ENCODE data around the gene UBE2N. TPM values are rescaled to one million over a fixed set of nuclear protein-coding genes. Genes with fewer than 3 reads are reported as not detected.

The UBE2N gene
- total and polyA plus RNA-seq, 2 experiments from 2014 or later: 154 to 385 TPM

GRCh38 chr12:93419388-93420034, 22.2 kb downstream of the UBE2N start:
- ATAC-seq (peak; percentile 55), DNase-seq (ENCODE audit: low spot score) (peak; percentile 69)
- no peak for TF ChIP-seq EZH2phosphoT487 (IDR thresholded peaks at IDR 0.05; ENCODE audit: unreplicated experiment)
- no peak for TF ChIP-seq JUNB (IDR thresholded peaks at IDR 0.05; ENCODE audit: unreplicated experiment)
- TF ChIP-seq CTCF (conservative IDR thresholded peaks at IDR 0.05; ENCODE audit: low read depth in 2 of 2): peak in 1 of 2 experiments; percentile 76; a peak in 3 of 4 replicates
- no peak for TF ChIP-seq ZNF331 (CRISPR knock-in tag; IDR thresholded peaks at IDR 0.05; ENCODE audit: low read depth)
- Histone ChIP-seq H3K9me2 (ENCODE audit: insufficient read depth) (no peaks in the 10 kb centered on the region), H3K79me2 (replicated peaks; ENCODE audit: insufficient read depth) (peaks cover 98% of the 10 kb centered on the region), H2AFZ (no peak overlapping the region), H4K20me1 (replicated peaks; ENCODE audit: insufficient read depth) (peaks cover 78% of the 10 kb centered on the region), H3K36me3 (ENCODE audit: insufficient read depth) (no peaks in the 10 kb centered on the region), H3K4me3 (no peak overlapping the region), H3F3A (replicated peaks; ENCODE audit: low read depth) (no peaks in the 10 kb centered on the region), H3K27ac (ENCODE audit: low read depth) (peak overlapping the region; percentile 1; the same call in 1 of the 2 replicates), H3K27me3 (ENCODE audit: insufficient read depth) (no peaks in the 10 kb centered on the region), H3K4me2 (no peak overlapping the region), H3K4me1 (ENCODE audit: insufficient read depth) (peaks cover 49% of the 10 kb centered on the region)
- H3K4me1 Mint-ChIP-seq: peaks cover 54% of the 10 kb centered on the region
- H3K27ac Mint-ChIP-seq: no peak overlapping the region
- no peaks in the 10 kb centered on the region for H3K9me3 Mint-ChIP-seq
- no peak overlapping the region for H3K4me3 Mint-ChIP-seq
- H3K27me3 Mint-ChIP-seq (ENCODE audit: insufficient read depth, low read depth, poor library complexity): no peaks in the 10 kb centered on the region
- H3K36me3 Mint-ChIP-seq (ENCODE audit: low read depth): peaks cover 2% of the 10 kb centered on the region; the same call in 2 of the 3 replicates

GRCh38 chr12:93417967-93418480, 23.7 kb downstream of the UBE2N start:
- H3K27me3 ChIP-seq (ENCODE audit: insufficient read depth): no peaks in the 10 kb centered on the region
- peaks cover 47% of the 10 kb centered on the region for H3K4me1 Mint-ChIP-seq
- no peak overlapping the region for H2AFZ ChIP-seq
- DNase-seq (ENCODE audit: low spot score) (no peak), ATAC-seq (no peak)
- TF ChIP-seq STAT1 (IDR thresholded peaks at IDR 0.05; ENCODE audit: unreplicated experiment): no peak
- no peak for TF ChIP-seq ZNF462 (CRISPR knock-in tag; IDR thresholded peaks at IDR 0.05)
- TF ChIP-seq ZNF331 (CRISPR knock-in tag; IDR thresholded peaks at IDR 0.05; ENCODE audit: low read depth): no peak
- H3K9me2 ChIP-seq (ENCODE audit: insufficient read depth): no peaks in the 10 kb centered on the region
- H4K20me1 ChIP-seq (replicated peaks; ENCODE audit: insufficient read depth): peaks cover 75% of the 10 kb centered on the region
- no peaks in the 10 kb centered on the region for H3K9me3 Mint-ChIP-seq
- no peaks in the 10 kb centered on the region for H3K27me3 Mint-ChIP-seq (ENCODE audit: insufficient read depth, low read depth, poor library complexity)
- H3F3A ChIP-seq (replicated peaks; ENCODE audit: low read depth): no peaks in the 10 kb centered on the region
- no peaks in the 10 kb centered on the region for H3K36me3 ChIP-seq (ENCODE audit: insufficient read depth)
- no peak overlapping the region for H3K27ac Mint-ChIP-seq
- H3K4me3 Mint-ChIP-seq: no peak overlapping the region
- peaks cover 37% of the 10 kb centered on the region for H3K4me1 ChIP-seq (ENCODE audit: insufficient read depth)
- H3K36me3 Mint-ChIP-seq (ENCODE audit: low read depth): peaks cover 5% of the 10 kb centered on the region; the same call in 2 of the 3 replicates
- H3K27ac ChIP-seq (ENCODE audit: low read depth): no peak overlapping the region
- H3K4me2 ChIP-seq: no peak overlapping the region
- H3K79me2 ChIP-seq (replicated peaks; ENCODE audit: insufficient read depth): peaks cover 98% of the 10 kb centered on the region
- no peak overlapping the region for H3K4me3 ChIP-seq

Measured in GM23338 (cell line).